Right lobe of liver (tissue), 6 donors: Measurements from ENCODE around the gene CADM2. TPM values are rescaled to one million over a fixed set of nuclear protein-coding genes. Genes with fewer than 3 reads are reported as not detected.
A peak's percentile ranks its signal among the peaks of the same experiment; 100 is the strongest.

Experiments used
- ATAC-seq, 4 donors: fragments of 200-7000 bp; cut with Tn5 transposase; one replicate each; pipeline ENCODE4 v1.9.1; 2020; ENCODE audit warnings: mild to moderate bottlenecking in 4 of 4, moderate library complexity in 4 of 4
- DNase-seq, 3 donors: peaks; one replicate each; pipeline ENCODE4 v3.0.0-alpha.2; 2020
- H3K27ac ChIP-seq, 3 donors: fragments of 200-600 bp; one replicate each; pipeline ENCODE4 v1.8.0; 2022
- H3K27me3 ChIP-seq, 2 donors: fragments of 200-600 bp; one replicate each; pipeline ENCODE4 v1.8.0; 2022
- H3K36me3 ChIP-seq, 4 donors: fragments of 200-600 bp; sonication (generic) in 1 of 4; one replicate each; pipeline versions ENCODE4 v1.5.1 to v1.8.0; 2017 to 2022; ENCODE audit warnings: control low read depth in 1 of 4
- H3K4me1 ChIP-seq, 4 donors: fragments of 200-600 bp; sonication (generic) in 1 of 4; one replicate each; pipeline versions ENCODE4 v1.5.1 to v1.8.0; 2017 to 2022; ENCODE audit warnings: control low read depth in 1 of 4
- H3K4me3 ChIP-seq, 3 donors: fragments of 200-600 bp; one replicate each; pipeline ENCODE4 v1.8.0; 2022
- H3K9me3 ChIP-seq, 4 donors: fragments of 200-600 bp; sonication (generic) in 1 of 4; one replicate each; pipeline versions ENCODE4 v1.5.1 to v1.8.0; 2017 to 2022; ENCODE audit warnings: control low read depth in 1 of 4
- POLR2A ChIP-seq: fragments of 450-650 bp; IDR thresholded peaks from one replicate; pipeline ENCODE4 v1.6.1; 2017; ENCODE audit warnings: antibody characterized with exemption, mild to moderate bottlenecking
- WGBS: methylation state at CpG from one replicate; pipeline ENCODE4 v1.1.6; 2018; ENCODE audit warnings: low coverage, low lambda C conversion rate; ENCODE audit not compliant: insufficient coverage; ENCODE audit errors: missing lambda C conversion rate; 5-methylcytosine and 5-hydroxymethylcytosine counted together
- intact Hi-C, 2 donors: fragments of 100-400 bp; cut with DNase I; formaldehyde crosslinking; loops; one replicate each; pipeline versions ENCODE4 v1.11.2 to v1.14.1; 2022
- total RNA-seq, 6 experiments: library from RNA; depleted of rRNA in 2 of 6; stranded (reverse); fragments of >200 nt in 2 of 6; fragmentation: NEBNext Ultra II Directional in 3 of 6; extraction: Animal tissue kit (Norgen Biotek cat#: 25700) in 3 of 6; gene quantifications; one replicate each; pipeline versions ENCODE4 v1.1.0 to v1.2.4, GENCODE V29; 2016 to 2023
- TF ChIP-seq, protein P1 (sequence below), 4 donors: fragments of 200-600 bp in 3 of 4; fragments of 450-650 bp in 1 of 4; IDR thresholded peaks; one replicate each; pipeline versions ENCODE4 v1.5.1 to v1.8.0; 2016 to 2022; ENCODE audit warnings: antibody characterized with exemption in 4 of 4, mild to moderate bottlenecking in 2 of 4
- donor health status: DM: no; HTN: yes; CAD: no.
- donor health status: DM: no; HTN: no; CAD: no.
- donor health status: DM: no; HTN: no; CAD: no.
- donor health status: DM: no; HTN: yes; CAD: no.
- donor health status: DM: no; HTN: yes; CAD: no.

The CADM2 gene
- total RNA-seq, 6 experiments from 2014 or later, result under 0.01 to 1.7 (median 0.15) TPM

DNA sequence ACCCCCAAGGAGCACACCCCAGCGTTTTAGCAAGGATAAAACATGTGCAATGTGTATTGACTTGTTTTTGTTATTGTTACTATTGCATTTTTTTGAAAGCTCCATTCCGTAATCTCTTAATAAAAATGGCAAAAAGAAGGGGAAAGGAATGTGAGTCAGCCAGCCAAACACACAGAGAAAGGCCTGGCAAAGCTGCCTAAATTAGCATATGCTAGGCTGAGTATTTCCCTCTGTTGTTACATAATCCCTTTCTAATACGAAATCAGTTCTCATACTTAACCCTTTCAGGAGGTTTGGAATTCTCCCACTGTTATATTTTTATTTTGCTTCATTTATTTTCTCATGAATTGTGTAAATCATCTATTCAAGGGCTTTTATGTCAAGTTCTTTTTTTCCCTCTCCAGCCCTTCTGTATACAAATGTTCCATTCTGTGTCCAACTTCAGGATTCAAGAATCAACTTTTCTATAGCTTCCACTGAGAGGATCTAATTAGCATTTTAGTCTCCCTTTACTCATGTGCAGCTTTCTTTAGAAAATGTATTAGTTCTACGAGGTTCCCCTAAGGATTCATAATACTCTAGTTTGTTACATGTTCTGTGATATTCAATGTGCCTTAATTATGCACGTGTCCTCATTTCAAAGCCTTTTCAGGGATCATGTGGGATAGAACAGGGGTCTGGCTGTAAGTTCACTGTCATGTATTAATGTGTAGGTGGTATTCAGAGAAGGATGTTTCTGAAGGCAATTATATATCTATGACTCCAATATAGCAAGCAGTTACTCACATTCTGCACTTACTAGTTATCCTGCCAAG is 9.2 kb downstream of the CADM2 start:
- H3K27me3 ChIP-seq, result no peaks in the 10 kb centered on the region
- 31% methylated on average over 5 of the region's 5 CpGs for WGBS
- H3K4me3 ChIP-seq, result no peak overlapping the region
- no peaks in the 10 kb centered on the region for H3K9me3 ChIP-seq
- TF ChIP-seq, protein P1, sequence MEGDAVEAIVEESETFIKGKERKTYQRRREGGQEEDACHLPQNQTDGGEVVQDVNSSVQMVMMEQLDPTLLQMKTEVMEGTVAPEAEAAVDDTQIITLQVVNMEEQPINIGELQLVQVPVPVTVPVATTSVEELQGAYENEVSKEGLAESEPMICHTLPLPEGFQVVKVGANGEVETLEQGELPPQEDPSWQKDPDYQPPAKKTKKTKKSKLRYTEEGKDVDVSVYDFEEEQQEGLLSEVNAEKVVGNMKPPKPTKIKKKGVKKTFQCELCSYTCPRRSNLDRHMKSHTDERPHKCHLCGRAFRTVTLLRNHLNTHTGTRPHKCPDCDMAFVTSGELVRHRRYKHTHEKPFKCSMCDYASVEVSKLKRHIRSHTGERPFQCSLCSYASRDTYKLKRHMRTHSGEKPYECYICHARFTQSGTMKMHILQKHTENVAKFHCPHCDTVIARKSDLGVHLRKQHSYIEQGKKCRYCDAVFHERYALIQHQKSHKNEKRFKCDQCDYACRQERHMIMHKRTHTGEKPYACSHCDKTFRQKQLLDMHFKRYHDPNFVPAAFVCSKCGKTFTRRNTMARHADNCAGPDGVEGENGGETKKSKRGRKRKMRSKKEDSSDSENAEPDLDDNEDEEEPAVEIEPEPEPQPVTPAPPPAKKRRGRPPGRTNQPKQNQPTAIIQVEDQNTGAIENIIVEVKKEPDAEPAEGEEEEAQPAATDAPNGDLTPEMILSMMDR (IDR thresholded peaks at IDR 0.05), result no peak
- no peak for TF ChIP-seq POLR2A
- DNase-seq, result no peak
- intact Hi-C loops, result no loop called here
- H3K27ac ChIP-seq, result no peak overlapping the region
- no peaks in the 10 kb centered on the region for H3K36me3 ChIP-seq
- no peaks in the 10 kb centered on the region for H3K4me1 ChIP-seq
- ATAC-seq, result no peak

DNA sequence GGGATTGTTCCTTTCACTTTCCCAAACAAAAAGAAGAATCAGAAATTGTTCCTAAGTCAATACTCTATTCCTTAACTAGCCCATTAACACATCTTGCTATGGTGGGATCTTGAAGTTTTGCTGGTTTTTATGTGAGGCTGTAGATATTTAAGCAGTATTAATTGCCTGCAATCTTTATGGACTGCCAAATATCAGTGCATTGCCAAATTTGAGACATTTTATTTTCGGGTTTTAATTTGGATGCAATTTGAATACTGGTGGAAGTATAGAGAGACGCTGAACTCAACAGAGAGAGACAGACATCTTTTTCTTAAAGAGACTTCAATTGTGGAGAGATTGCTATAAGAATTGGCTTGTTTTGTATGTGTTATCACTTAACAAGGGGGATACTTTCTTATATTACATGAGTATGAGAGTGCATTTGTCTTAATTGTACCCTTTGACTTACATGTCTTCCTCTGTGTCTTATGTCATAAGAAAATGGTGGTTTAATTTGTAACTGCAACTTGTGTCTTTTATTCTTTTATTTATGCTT is 10.0 kb downstream of the CADM2 start:
- Histone ChIP-seq H3K4me3 (no peak overlapping the region), H3K27me3 (no peaks in the 10 kb centered on the region), H3K4me1 (no peaks in the 10 kb centered on the region), H3K36me3 (no peaks in the 10 kb centered on the region), H3K27ac (no peak overlapping the region), H3K9me3 (no peaks in the 10 kb centered on the region)
- ATAC-seq (no peak), DNase-seq (no peak)
- TF ChIP-seq, protein P1 (IDR thresholded peaks at IDR 0.05), result no peak
- TF ChIP-seq POLR2A, result no peak
- intact Hi-C loops, result no loop called here
- 65% methylated on average over 2 of the region's 2 CpGs for WGBS

DNA sequence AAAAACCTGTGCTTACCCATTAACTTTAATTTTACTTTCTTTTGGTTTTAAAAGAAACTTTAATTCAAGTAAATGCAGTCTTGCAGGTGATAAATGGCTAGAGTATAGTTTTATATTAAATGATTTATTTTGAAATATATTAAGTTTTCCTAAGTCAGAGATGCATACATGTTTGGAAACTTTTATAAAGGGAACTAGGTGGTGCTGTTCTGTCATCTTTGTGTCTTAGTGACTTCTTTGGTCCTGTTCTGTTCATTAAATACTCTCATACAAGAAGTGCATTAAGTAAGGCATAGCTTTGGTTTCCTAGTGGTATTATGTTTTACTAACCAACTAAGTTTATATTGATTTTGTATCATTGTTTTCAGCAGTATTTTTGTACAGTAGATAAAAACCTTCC is 15.6 kb downstream of the CADM2 start:
- TF ChIP-seq POLR2A, result no peak
- TF ChIP-seq, protein P1 (IDR thresholded peaks at IDR 0.05), result peak; percentile 29 to 52 (median 40)
- DNase-seq, result no peak
- no peaks in the 10 kb centered on the region for H3K4me1 ChIP-seq
- no peaks in the 10 kb centered on the region for H3K27me3 ChIP-seq
- H3K9me3 ChIP-seq, result no peaks in the 10 kb centered on the region
- H3K4me3 ChIP-seq, result no peak overlapping the region
- peak; percentile 66 to 74 (median 71) for ATAC-seq
- intact Hi-C loops, result no loop called here
- no peak overlapping the region for H3K27ac ChIP-seq
- H3K36me3 ChIP-seq, result no peaks in the 10 kb centered on the region

DNA sequence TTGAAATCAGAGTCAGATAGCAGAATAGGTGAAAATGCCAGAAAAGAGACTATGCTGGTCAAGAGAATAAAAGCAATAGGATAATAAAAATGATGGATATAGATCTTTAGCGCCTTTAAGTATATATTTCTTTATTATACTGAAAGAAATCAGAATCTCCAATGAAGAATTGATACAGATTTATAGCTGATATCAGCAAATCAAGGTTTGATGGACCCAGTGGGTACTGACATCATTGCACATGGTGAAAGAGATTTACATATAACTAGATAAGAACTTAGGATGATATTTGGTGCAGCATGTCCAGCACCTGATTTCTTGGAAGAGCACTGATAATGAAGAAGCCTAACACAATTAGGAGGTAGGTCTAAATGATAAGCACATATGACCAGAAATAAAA is 18.2 kb downstream of the CADM2 start:
- intact Hi-C loops, result no loop called here
- H3K4me1 ChIP-seq, result no peaks in the 10 kb centered on the region
- ATAC-seq (no peak), DNase-seq (no peak)
- no peak overlapping the region for H3K4me3 ChIP-seq
- no peaks in the 10 kb centered on the region for H3K27me3 ChIP-seq
- no peaks in the 10 kb centered on the region for H3K36me3 ChIP-seq
- no peaks in the 10 kb centered on the region for H3K9me3 ChIP-seq
- H3K27ac ChIP-seq, result no peak overlapping the region
- TF ChIP-seq POLR2A, result no peak
- TF ChIP-seq, protein P1 (IDR thresholded peaks at IDR 0.05), result no peak
- WGBS, result 33% methylated on average over 1 of the region's 1 CpG
